Measurements from ENCODE around the gene NMT2.

NMT2 gene

DNA sequence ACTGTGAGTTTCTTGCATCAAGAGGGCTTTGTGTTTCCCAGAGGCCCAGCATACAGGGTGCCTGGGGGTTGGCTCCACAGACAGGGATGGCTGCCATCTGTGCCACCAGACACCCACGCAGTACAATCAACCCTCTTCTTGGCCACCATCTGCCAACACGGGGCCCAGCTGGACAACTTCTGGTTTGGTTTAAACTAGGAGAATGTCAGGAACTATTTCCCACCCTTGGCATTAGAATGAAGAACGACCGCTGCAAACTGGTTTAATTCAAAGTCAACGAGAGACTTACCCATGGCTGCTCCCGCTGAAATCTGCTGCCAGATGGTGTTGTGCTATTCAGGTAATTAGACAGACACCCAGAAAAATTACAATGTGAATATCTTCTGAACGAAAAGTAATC, 27.8 kb downstream of the NMT2 start:
- H3K4me3 ChIP-seq (ENCODE audit: low read depth, low read length): no peak overlapping the region
- no peak for DNase-seq (ENCODE audit: low read depth, low spot score)
- TF ChIP-seq CTCF (IDR thresholded peaks at IDR 0.05; ENCODE audit: insufficient read depth, low read length, missing control alignments): no peak
- POLR2A ChIA-PET: no interaction called here
- CTCF ChIA-PET: interaction anchor here (1.1 kb wide), 1 partner anchor 70 kb away, joined by 3 read pairs; no protein-coding TSS in a partner anchor

GRCh38 chr10:15137636-15138035, 30.9 kb downstream of the NMT2 start:
- ChIA-PET CTCF (interaction anchor here (0.7 kb wide), 1 partner anchor 9 kb away, joined by 3 read pairs; no protein-coding TSS in a partner anchor), POLR2A (no interaction called here)
- no peak overlapping the region for H3K4me3 ChIP-seq (ENCODE audit: low read depth, low read length)
- no peak for TF ChIP-seq CTCF (IDR thresholded peaks at IDR 0.05; ENCODE audit: insufficient read depth, low read length, missing control alignments)
- no peak for DNase-seq (ENCODE audit: low read depth, low spot score)

- ChIA-PET CTCF (no interaction called here), POLR2A (no interaction called here)
- H3K4me3 ChIP-seq (ENCODE audit: low read depth, low read length): no peak overlapping the region
- DNase-seq (ENCODE audit: low read depth, low spot score): no peak
- no peak for TF ChIP-seq CTCF (IDR thresholded peaks at IDR 0.05; ENCODE audit: insufficient read depth, low read length, missing control alignments)
Measured at GRCh38 chr10:15137036-15137359, 31.5 kb downstream of the NMT2 start.

GRCh38 chr10:15136129-15137035, 32.1 kb downstream of the NMT2 start:
- H3K4me3 ChIP-seq (ENCODE audit: low read depth, low read length): no peak overlapping the region
- TF ChIP-seq CTCF (IDR thresholded peaks at IDR 0.05; ENCODE audit: insufficient read depth, low read length, missing control alignments): no peak
- CTCF ChIA-PET: no interaction called here
- DNase-seq (ENCODE audit: low read depth, low spot score): no peak
- POLR2A ChIA-PET: interaction anchor here (0.6 kb wide), 1 partner anchor 258 kb away, joined by 3 read pairs; the partner anchor contains the start of gene SUV39H2

DNA sequence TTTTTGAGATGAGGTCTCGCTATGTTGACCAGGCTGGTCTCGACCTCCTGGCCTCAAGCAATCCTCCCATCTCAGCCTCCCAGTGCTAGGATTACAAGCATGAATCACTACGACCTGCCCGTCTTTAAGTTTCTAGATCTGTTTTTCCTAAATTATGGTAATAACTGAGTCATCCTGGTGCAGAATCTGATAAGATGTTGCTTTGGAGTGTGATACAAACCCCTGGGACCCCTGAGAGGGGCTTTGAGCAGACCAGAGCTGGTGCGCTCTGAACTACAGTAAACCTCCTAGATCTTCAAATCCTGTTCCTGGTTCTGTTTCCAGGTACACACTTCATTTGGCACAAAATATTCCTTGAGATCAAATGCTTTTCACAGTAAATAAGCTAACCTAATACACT, 37.2 kb downstream of the NMT2 start:
- H3K4me3 ChIP-seq (ENCODE audit: low read depth, low read length): no peak overlapping the region
- no peak for DNase-seq (ENCODE audit: low read depth, low spot score)
- ChIA-PET POLR2A (interaction anchor here (0.9 kb wide), 1 partner anchor 10 kb away, joined by 3 read pairs; no protein-coding TSS in a partner anchor), CTCF (no interaction called here)
- no peak for TF ChIP-seq CTCF (IDR thresholded peaks at IDR 0.05; ENCODE audit: insufficient read depth, low read length, missing control alignments)

DNA sequence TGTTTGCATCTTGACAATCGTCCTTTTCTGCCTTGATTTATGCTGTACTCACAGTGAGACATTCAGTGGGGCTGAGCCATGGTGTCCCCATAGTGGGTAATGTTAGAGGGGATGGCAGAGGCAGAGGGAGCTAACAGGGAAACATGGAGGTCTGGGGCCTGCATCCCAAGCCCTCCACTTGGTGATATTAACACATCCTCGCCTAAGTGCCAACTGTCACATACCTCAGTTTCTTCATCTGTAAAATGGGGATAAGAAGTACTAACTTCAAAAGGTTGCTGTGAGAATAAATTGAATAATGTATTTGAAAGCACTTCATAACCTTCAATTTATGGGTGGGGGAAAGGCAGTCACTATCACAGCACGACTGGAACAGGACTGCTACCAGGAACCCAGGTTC, 43.6 kb downstream of the NMT2 start:
- CTCF ChIA-PET: interaction anchor here (0.8 to 2.3 kb wide), 5 partner anchors 11 to 246 kb away, joined by 3 to 5 read pairs (median 3); partner anchors contain the start of gene FAM171A1

More for the DNA sequence above, 43.6 kb downstream of the NMT2 start:
- DNase-seq (ENCODE audit: low read depth, low spot score): no peak
- TF ChIP-seq CTCF (IDR thresholded peaks at IDR 0.05; ENCODE audit: insufficient read depth, low read length, missing control alignments): no peak
- H3K4me3 ChIP-seq (ENCODE audit: low read depth, low read length): no peak overlapping the region
- POLR2A ChIA-PET: no interaction called here

Data from AG04449 (cell line).